GM21367 (cell line): ENCODE measurements around the gene LYVE1.

ENCODE experiments used
- ATAC-seq: cut with Tn5 transposase; IDR thresholded peaks from one replicate; pipeline ENCODE4 v1.9.1; 2021; ENCODE audit not compliant: unreplicated experiment

LYVE1 gene

DNA sequence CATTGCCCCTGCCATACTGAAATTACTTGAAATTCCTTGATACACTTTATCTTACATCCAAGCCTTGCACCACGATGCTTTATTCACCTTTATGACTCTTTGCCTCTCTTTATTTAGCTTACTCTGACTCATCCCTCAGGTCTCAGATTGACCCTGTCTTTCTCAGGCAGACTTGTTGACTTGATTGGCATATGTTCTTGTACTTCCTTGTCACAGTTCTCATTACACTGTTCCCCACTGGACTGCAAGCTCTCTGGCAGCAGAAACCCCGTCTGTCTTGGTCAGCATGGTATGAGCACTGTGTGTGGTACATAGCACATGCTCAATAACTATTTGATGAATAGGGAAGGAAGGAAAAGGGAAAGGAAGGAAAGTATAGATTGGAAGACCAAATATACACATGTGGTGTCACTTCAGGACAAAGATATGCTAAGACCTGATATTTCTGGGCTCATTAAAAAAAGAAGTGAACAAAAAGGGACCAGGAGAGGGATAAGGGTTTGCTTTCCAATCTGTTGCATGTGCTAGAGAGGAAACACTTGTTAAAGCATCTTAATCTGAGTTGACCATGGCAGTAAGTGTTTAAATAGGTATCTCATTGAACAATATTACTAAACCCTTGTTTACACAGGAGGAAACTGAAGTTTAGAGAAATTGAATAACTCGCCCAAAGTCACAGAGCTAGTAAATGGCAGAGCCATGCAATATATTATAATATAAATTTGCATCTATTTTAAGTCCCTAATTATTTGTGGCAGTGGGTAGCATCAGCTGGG lies 7.2 kb downstream of the LYVE1 start:
- ATAC-seq: no peak

DNA sequence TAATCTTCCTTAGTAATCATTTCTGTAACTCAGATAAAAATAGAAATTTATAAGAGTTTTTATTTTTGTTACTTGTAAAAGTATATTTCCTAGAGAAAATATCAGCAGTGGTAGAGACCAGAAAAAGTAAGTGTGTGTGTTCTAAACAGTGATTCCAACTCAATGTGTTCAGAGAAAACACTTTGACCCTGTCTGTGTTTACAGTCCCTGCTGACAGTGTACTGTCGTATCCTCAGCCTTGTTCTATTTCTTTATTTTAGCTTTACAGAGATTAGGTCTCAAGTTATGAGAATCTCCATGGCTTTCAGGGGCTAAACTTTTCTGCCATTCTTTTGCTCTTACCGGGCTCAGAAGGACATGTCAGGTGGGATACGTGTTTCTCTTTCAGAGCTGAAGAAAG lies 10.2 kb downstream of the LYVE1 start:
- ATAC-seq: no peak

DNA sequence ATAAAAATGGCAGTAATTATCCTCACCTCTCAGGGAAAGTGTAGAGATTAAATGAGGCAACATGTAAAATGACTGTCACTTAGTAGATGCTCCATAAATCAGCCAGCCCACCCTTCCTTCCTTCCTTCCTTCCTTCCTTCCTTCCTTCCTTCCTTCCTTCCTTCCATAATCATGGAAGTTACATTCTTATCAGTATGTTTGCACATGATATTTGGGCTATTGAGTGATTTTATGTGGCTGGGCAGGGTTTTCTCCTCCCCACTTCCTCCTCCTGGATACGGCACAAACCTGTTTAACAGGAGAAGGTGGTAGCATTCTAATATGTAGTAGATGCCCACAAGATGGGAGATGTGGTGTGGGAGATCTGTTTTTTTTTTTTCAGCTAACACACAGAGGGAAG lies 11.9 kb downstream of the LYVE1 start:
- no peak for ATAC-seq

DNA sequence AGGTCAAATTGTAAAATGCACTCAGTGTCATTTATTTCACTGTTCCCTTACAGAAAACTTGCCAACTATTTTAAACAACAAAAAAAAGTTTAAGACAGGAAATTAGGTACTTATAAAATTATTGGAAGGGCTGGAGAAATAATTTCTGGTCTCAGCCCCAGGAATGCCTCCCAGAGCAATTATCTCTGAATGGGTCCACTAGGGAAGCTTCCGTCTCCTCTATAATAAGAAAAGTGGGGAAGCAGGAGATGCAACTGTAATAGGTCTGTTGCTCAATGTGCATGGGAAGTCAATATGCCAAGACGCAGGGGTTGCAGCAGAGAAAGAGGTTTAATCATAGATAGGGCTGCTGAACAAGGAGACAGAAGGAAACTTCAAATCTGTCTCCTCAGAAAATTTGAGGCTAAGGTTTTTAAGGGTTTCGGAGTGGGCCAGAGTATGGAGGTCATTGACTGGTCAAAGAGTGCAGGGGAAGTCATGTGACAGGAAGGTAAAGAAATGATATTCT lies 16.6 kb downstream of the LYVE1 start:
- no peak for ATAC-seq

DNA sequence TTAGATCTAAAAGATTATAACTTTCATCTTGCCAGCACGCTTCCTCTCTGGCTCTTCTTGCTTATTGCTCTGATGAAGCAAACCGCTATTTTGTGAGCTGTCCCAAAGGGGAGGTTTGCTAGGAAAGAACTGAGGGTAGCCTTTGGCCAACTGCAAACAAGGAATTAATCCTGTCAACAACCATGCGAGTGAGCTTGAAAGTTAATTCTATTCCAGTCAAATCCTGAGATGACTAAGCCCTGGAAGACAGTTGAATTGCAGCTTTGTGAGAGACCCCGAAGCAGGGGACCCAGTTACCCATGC lies 17.2 kb downstream of the LYVE1 start:
- ATAC-seq: no peak

DNA sequence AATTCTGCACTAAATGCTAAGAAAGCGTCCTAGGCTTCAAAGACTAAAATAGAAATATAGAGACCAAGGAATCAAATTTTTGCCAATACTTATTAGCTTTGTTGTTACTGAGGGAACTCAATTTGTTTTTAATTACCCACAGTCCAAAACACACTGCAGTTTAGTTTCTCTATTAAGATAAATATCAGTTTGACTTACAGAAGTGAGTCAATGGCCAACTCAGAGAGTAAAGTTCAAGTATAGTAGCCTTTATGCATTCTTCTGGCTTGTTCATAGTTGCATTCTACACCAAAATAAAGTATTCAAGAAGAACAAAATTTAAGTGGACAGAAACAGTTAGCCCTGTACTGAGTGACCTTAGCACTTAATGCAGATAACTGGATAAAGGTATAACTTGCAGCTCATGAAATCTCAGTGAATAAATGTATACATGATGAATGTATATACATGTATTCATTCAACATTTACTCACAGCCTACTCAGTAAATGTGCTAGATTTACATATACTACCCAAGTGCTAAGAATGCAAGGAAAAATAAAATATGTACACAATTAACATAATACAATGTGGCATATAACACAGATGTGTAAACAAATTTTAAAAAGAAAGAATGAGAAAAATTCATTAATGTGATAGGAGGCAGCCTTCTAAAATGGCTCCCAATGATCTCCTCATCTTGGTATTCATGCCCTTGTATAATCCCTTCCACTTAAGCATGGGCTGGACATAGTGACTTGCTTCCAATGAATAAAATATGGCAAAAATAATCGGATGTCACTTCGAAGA lies 17.8 kb downstream of the LYVE1 start:
- no peak for ATAC-seq

DNA sequence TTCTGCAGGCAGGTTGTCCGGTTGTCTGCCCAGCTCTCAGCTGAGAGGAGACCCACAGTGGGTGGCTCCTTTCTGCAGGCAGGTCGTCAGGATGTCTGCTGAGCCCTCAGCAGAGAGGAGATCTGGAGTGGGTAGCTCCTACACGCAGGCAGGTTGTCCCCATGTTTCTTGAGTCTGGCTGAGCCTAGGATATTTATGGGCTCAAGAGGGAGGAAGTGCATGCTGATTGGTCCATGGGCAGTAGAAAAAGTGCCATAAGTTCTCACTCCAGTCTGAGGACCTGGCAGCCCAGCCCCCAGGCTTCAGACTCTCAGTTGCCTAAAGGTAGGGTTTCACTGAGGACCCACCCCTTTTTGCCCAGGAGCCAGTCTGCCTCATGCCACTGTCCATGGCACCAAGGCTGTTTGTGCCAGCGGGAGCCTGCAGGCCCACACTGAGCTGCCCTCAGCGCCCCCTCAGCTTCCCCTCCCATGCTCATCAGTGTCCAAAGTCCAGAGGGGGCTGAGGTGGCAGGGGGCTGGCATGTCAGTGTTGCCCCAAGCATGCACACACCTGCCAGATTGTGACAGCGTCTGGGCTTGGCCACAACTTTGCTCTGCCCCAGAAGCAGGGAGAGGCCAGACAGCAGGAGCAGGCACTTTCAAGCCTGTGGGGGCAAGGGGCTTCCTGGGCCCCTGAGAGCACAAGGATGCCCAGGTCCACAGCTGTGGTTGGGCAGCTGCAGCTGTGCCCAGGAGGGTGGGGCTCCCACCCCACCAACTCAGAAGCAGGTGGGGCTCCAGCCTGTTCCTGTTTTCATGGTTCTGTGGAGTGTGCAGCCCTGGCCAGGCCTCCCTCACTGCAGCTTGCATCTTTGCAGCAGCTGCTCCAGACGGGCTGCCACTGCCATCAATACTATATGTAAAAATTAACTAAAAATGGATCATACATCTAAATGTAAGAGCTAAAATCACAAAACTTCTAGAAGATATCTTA lies 23.7 kb downstream of the LYVE1 start:
- no peak for ATAC-seq

DNA sequence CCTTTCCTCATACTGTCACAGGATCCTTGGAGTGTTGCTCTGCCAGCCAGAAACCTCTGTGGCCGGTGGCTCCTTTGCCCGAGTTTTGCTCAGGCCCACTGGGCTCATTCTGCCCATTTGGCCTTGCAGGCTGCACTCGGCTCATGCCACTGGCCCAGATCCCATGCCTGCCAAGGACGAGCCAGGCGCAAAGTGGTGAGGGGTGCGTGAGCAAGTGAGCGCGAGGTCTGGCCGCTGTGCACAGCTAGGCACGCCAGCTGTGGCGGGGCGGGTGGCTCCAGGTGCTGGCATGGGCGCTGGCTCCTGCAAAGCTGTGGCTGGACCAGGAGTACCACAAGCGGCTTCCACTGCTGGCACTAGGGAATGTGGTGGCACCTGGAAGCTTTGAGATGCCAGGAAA lies 24.7 kb downstream of the LYVE1 start:
- no peak for ATAC-seq

DNA sequence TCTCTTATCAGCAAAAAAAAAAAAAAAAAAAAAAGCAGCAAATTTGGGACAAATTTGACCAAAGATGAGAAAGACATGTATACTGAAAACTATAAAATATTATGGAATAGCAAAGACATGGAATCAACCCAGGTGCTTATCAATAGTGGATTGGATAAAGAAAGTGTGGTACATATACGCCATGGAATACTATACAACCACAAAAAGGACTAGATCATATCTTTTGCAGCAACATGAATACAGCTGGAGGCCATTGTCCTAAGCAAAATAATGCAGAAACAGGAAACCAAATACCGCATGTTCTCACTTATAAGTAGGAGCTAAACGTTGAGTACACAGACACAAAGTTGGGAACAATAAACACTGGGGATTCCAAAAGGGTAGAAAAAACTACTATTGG lies 25.7 kb downstream of the LYVE1 start:
- ATAC-seq: no peak

DNA sequence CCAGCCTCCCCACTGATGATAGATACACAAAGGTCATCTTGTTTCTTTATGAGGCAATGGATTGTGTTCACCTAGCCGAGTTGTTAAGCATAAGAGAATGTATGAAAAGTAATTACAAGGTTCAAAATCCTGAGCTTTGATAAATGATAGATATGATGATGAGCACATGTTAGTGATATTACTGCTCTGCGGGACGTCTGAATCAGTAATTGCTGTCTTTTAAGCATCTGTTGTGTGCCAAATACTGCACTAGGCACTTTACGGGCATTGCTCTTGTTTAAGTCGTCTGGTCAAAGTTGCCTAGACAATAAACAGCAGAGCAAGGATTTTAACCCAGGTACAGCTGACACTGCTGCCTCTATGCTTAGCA lies 26.9 kb downstream of the LYVE1 start:
- ATAC-seq: no peak

DNA sequence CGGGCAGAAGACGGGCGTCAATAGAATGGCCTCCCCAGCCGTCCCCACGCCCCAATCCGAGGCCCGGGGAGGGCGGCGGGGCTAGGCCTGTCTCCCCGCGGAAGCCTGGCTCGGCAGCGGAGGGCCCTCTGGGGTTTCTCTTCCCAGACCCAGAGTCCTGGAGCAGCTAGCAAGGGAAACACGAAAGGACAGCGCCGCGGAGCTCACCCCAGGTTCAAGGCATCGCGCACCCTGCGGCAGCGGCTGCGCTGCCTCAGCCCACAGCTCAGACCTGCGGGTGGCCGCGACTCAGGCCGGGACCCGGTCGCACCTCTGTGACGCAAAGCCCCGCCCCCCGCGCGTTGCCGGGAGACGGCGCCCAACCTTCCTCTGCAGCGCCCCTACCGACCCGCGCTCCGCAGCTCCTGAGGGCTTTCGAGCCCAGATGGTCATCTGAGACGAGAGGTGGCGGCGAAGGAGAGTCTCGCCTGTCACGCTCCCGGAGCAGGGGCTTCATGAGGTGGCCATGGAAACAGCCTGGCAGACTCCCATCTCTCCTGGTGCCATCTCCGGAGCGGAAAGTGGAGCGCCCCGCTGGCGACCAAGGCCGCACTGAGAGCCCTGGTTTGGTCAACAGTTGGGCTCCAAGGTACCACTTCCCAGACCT lies 27.4 kb downstream of the LYVE1 start, which contains the start of gene RNF141:
Gene RNF141, minus strand, starts transcription at position 273 of the 646 bp plus-strand sequence. CDS start 7,029 bp downstream, outside the sequence.
- ATAC-seq: peak; percentile 95

DNA sequence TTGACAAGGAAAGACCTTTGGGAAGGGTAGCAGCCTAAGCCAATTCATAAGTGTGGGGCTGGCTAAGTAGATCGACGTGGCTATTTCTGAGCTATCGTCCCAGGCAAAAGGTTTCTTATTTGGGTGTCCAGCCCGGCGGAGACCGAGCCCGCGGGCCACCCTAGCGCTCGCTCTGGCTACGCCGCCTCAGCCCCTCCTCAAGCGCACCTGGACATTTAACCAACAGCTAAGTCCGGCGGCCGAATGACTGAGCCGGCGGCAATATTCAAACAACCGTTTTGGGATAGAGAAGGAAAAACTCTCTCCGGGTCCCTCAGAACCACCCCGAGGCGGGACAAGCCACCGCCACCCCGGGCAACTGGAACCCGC lies 27.9 kb downstream of the LYVE1 start:
- ATAC-seq: peak; percentile 24

DNA sequence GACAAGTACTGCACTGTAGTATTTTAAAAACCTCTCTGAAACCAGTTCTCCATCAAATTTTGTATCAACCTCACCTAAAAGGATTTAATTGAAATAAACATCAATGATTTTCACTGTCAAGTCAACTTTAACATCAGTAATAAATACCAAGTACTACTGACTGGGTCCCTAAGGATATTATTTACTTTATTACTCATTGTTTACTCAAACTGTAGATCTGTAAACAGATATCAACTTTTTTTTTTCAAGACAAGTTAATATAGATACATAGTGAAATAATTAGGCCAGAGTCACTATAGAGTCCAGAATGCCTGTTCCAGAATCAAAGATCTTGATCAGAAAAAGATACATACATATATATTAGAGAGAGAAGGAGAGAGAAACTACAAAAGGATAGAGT lies 29.1 kb downstream of the LYVE1 start:
- no peak for ATAC-seq

DNA sequence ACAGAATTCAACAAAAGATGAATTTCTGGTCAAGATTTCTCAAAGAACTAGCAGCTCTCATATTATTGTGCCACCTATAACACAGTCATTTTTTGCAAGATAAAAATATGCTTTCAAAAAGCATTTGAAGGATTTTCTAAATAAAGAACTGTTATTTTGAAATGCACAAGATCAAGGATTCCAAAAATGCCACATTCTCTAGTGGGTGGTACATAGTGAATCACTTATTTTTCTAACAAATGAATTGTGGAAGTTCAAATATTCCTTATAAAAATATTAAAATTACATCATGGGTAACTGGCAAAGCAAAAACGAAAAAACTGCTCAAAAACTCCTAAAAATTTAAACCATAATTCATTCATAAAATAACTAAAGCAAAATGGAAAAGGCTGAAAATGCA lies 29.5 kb downstream of the LYVE1 start:
- no peak for ATAC-seq

DNA sequence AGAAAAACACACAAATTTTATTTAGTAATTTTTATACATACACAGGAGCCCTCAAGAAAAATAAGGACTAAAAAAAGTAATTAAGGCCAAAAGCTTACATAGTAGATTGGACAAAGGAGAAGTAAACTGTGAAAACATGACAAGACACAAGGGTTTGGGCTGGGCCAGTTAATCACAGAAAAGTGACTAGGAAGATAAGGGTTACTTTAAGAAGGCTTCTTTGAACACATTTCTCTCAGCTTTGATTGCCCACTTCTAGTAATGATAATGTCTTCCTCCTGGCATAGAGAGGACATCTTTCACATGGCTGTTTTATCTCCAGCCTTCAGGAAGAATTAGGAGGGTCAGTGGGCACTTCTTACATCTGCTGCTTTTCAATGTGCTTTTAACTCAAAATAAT lies 30.9 kb downstream of the LYVE1 start:
- no peak for ATAC-seq

DNA sequence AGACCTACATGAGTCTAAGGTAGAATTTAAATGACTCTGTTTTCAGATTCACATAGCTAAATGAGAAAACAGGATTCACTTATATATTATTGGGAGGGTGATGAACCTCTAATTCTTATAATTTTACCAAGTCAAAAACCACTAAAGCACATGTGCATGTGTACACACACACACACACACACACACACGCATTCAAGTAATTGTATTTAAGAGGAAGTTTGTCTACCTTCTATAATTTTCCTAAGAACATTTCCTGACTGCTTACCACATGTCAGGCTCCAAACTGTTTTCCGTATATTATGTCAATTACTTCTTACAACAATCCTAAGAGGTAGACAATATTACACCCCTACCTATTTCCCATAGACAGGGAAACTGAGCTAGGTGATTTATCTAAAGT lies 34.1 kb downstream of the LYVE1 start:
- no peak for ATAC-seq

DNA sequence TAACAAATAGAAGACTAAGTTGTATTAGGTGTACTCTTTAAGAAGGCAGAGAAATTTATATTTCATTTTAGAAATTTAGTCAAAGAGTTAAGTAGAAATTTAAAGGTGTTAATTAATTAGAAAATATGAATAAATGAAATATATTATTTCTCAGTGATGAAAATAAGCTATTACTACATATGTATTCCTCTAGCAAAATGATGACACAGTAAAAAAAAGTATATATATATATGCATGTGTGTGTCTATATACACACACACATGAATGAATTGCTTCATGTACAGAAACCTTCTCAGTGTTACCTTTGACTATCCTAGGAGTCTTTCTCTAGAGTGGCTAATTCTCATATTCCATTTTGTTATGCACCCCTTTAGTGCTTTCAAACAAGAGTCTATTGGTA lies 35.1 kb downstream of the LYVE1 start:
- ATAC-seq: no peak

DNA sequence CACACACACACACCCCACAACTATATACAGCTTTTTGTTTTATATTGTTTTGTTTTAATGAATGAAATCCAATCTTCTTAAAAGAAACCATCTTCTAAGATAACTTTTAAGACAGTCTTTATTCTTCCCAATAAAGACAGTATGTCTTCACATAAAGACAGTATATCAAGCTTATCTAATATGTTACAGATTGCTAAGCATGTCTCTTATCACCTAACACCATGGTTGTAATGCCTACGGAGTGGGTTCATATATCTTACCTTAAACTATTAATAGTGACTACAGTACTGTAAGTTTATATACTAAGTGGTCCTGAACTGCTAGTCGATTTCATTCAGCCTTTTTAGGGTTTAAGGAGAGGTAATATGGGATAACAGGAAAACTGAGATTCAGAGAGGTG lies 35.9 kb downstream of the LYVE1 start:
- no peak for ATAC-seq

DNA sequence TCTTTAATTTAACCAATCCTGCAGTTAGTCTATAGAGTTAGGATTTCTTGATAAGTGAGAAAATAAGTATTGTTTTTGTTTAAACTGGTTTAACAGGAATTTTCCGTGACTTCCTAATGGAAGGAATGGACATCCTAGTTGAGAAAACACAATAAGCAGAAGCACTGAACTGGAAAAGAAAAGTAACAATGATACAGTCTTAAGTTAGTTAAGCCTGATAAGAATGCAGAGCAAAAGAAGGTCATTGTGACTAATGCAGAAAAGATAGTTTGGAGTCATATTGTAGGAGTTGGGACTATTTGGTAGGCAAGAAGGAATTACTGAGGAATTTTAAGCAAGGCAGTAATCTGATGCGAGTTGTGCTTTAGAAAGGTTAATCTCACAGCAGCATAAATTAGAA lies 39.2 kb downstream of the LYVE1 start:
- ATAC-seq: no peak

DNA sequence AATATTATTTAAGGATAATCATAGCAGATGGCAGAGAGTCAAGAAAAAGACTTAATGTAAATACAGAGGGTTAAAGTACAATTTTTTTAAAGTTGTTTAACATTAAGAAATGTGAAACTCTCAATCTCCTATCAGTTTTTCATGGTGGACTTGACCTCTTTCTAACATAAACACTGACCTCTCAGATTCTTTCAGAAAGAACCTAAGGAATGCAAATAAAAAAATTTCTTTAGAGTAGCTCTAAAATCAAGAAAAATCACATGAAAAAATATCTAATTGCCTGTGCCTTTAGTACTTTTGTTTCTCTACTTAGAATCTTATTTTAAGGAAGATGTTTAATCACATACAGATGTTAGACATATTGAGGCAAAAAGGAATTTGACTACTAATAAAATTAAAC lies 40.3 kb downstream of the LYVE1 start:
- no peak for ATAC-seq
